Measurements from ENCODE around the gene OR2V2.
A peak's percentile ranks its signal among the peaks of the same experiment; 100 is the strongest.

DNA sequence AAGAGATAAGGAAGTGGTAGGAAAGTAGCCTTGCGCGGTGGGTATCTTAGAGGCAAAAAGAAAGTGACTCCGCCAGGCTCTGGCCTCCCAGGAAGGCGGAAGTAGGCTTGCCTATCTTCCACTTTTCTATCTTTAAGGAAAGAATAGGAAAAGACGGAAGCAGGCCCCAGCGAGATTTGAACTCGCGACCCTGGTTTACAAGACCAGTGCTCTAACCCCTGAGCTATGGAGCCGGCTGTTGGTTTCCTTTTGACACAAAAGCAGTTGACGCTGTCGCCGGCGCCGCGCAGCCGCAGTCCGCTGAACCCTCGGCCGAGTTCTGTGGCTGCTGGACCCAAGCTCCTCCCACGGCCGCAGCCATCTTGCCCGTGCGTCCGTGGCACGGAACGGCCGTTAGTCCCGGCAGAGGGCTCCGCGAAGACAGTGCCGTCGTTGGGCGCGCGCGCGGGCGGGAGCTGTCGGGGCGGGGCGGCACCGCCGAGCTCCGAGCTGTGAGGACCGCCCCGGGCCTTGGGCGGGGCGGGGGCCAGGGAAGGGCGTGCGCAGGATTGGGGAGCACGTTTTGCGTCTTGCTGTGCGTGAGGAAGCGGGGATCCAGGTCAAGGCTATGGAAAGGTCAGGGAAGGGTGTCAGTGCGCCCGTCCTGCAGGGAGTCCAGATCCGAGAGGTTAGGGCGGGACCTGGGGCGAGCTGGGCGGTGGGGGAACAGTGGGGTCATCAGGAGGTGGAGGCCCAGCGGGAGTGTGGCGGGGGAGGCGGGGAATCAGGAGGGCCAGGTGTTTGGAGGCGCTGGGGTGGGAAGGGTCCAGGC is 44.3 kb downstream of the OR2V2 start:
- TF ChIP-seq RCOR1 (IDR thresholded peaks at IDR 0.05; ENCODE audit: low read length) (peak; percentile 67), CTCF (IDR thresholded peaks at IDR 0.05) (no peak), MXI1 (IDR thresholded peaks at IDR 0.05; ENCODE audit: low read depth, low read length) (no peak; the same call in 1 of the 2 replicates), SMC3 (IDR thresholded peaks at IDR 0.05; ENCODE audit: low read depth, low read length) (no peak), CHD2 (IDR thresholded peaks at IDR 0.05; ENCODE audit: low read length, partially characterized antibody) (no peak), RAD21 (IDR thresholded peaks at IDR 0.05; ENCODE audit: low read length) (no peak), EP300 (IDR thresholded peaks at IDR 0.05; ENCODE audit: borderline replicate concordance in 1 of 2, low read depth in 1 of 2, low read length in 1 of 2) (peak in 1 of 2 experiments; percentile 46; a peak in 1 of 4 replicates), TEAD4 (IDR thresholded peaks at IDR 0.05; ENCODE audit: borderline replicate concordance, insufficient read depth) (peak; percentile 88), SIN3A (IDR thresholded peaks at IDR 0.05; ENCODE audit: borderline replicate concordance, low read depth, low read length) (peak; percentile 84; the same call in 1 of the 2 replicates), MAX (IDR thresholded peaks at IDR 0.05; ENCODE audit: low read depth) (peak; percentile 27; the same call in 1 of the 2 replicates), RFX5 (IDR thresholded peaks at IDR 0.05; ENCODE audit: low read length) (no peak), YY1 (IDR thresholded peaks at IDR 0.05; ENCODE audit: low read depth) (peak; percentile 89), ZBTB33 (IDR thresholded peaks at IDR 0.05; ENCODE audit: borderline replicate concordance, low read depth) (0 out of 2 replicates have a peak, but pooled peaks have one; percentile 15)

All from SK-N-SH (cell line).